H1 (cell line): ENCODE data around the gene SLCO2A1. TPM values are rescaled to one million over a fixed set of nuclear protein-coding genes. Genes with fewer than 3 reads are reported as not detected.

Experiments
- CTCF ChIA-PET: fragments of 300-600 bp; sonication (Branson Sonifier 250); formaldehyde crosslinking; loops from one replicate; lab custom pipeline; 2021; ENCODE audit not compliant: partially characterized antibody; lab: Charles Lee
- POLR2A ChIA-PET: fragments of 300-600 bp; sonication (Branson Sonifier 250); formaldehyde crosslinking; loops from one replicate; lab custom pipeline; 2021; ENCODE audit warnings: inconsistent platforms; ENCODE audit not compliant: partially characterized antibody; lab: Charles Lee
- DNase-seq, 2 experiments: peaks; one replicate each; pipeline versions ENCODE4 v3.0.0 to v3.0.0-alpha.2; 2010 to 2022; ENCODE audit warnings: low spot score in 2 of 2, low read depth in 1 of 2, mixed read lengths in 1 of 2
- FAIRE-seq: peaks from 2 replicates; lab custom pipeline; 2011; peaks lifted over from hg19 to GRCh38; lab: Jason Lieb, UNC
- H2AFZ ChIP-seq: 2 replicates; pipeline ENCODE4 v1.8.1; 2012; ENCODE audit warnings: low read length, inconsistent platforms
- H2AK5ac ChIP-seq: 2 replicates; pipeline ENCODE4 v1.6.1; 2013; ENCODE audit warnings: low read depth, low read length
- H2BK120ac ChIP-seq: replicated peaks from 2 replicates; pipeline ENCODE3; 2013; ENCODE audit warnings: low read depth, low read length, inconsistent platforms
- H2BK12ac ChIP-seq: 2 replicates; pipeline ENCODE4 v1.6.1; 2013; ENCODE audit warnings: low read depth, low read length
- H2BK15ac ChIP-seq: 2 replicates; pipeline ENCODE4 v1.6.1; 2013; ENCODE audit warnings: low read length
- H2BK20ac ChIP-seq: 2 replicates; pipeline ENCODE4 v1.6.1; 2013; ENCODE audit warnings: low read length
- H2BK5ac ChIP-seq: 2 replicates; pipeline ENCODE4 v1.6.1; 2013; ENCODE audit warnings: low read depth, low read length
- H3K14ac ChIP-seq: 2 replicates; pipeline ENCODE4 v1.6.1; 2013; ENCODE audit warnings: inconsistent platforms; ENCODE audit not compliant: insufficient read length
- H3K18ac ChIP-seq: 2 replicates; pipeline ENCODE4 v1.6.1; 2013; ENCODE audit warnings: low read length; ENCODE audit errors: extremely low read depth
- H3K23ac ChIP-seq: 2 replicates; pipeline ENCODE4 v1.6.1; 2013; ENCODE audit warnings: inconsistent platforms; ENCODE audit not compliant: insufficient read length
- H3K23me2 ChIP-seq: 2 replicates; pipeline ENCODE4 v1.6.1; 2013; ENCODE audit warnings: low read depth, low read length
- H3K27ac ChIP-seq: 2 replicates; pipeline ENCODE4 v1.6.1; 2011; ENCODE audit warnings: low read depth, low read length, inconsistent platforms
- H3K27me3 ChIP-seq, 4 experiments: replicated peaks in 1 of 4; 1 replicate in 1 of 4; 2 replicates in 3 of 4; pipeline versions ENCODE4 v1.6.1 to v1.8.1; 2011 to 2013; ENCODE audit warnings: low read length in 3 of 4, mild to moderate bottlenecking in 3 of 4, inconsistent platforms in 2 of 4, mixed read lengths in 2 of 4, moderate library complexity in 1 of 4; ENCODE audit not compliant: control insufficient read depth in 3 of 4, insufficient read depth in 3 of 4; ENCODE audit errors: extremely low read depth in 1 of 4
- H3K36me3 ChIP-seq, 4 experiments: 2 replicates each; pipeline versions ENCODE4 v1.6.1 to v1.8.1; 2011 to 2013; ENCODE audit warnings: mild to moderate bottlenecking in 4 of 4, low read length in 3 of 4, moderate library complexity in 2 of 4, control low read depth in 1 of 4, inconsistent platforms in 1 of 4; ENCODE audit not compliant: insufficient read depth in 4 of 4, control insufficient read depth in 2 of 4
- H3K4ac ChIP-seq: replicated peaks from 2 replicates; pipeline ENCODE3; 2013; ENCODE audit warnings: low read length, low read depth, mixed read lengths, inconsistent platforms; ENCODE audit not compliant: insufficient read length
- H3K4me1 ChIP-seq, 4 experiments: replicated peaks in 1 of 4; 1 replicate in 1 of 4; 2 replicates in 3 of 4; pipeline versions ENCODE4 v1.6.1 to v1.8.1; 2011 to 2013; ENCODE audit warnings: low read length in 3 of 4, inconsistent platforms in 2 of 4, mixed read lengths in 1 of 4; ENCODE audit not compliant: insufficient read depth in 4 of 4, control insufficient read depth in 3 of 4
- H3K4me2 ChIP-seq, 2 experiments: 2 replicates each; pipeline versions ENCODE4 v1.6.1 to v1.8.1; 2011 to 2013; ENCODE audit warnings: low read depth in 2 of 2, low read length in 2 of 2, control low read depth in 1 of 2, inconsistent platforms in 1 of 2, mild to moderate bottlenecking in 1 of 2; ENCODE audit not compliant: insufficient read depth in 1 of 2
- H3K4me3 ChIP-seq, 4 experiments: fragments of 200-600, 300-600 bp in 1 of 4; sonication (generic), shearing (Covaris generic), sonication (Bioruptor Twin) in 1 of 4; 2 replicates each; pipeline versions ENCODE4 v1.5.1 to v1.8.1; 2011 to 2016; ENCODE audit warnings: low read length in 4 of 4, low read depth in 3 of 4, control low read depth in 2 of 4, inconsistent platforms in 2 of 4, mild to moderate bottlenecking in 2 of 4, mixed read lengths in 1 of 4, moderate library complexity in 1 of 4; ENCODE audit not compliant: insufficient read depth in 2 of 4; ENCODE audit errors: extremely low read depth in 1 of 4
- H3K56ac ChIP-seq: replicated peaks from 2 replicates; pipeline ENCODE3; 2013; ENCODE audit warnings: low read depth, mild to moderate bottlenecking, mixed read lengths, low read length, inconsistent platforms; ENCODE audit not compliant: insufficient read length
- H3K79me1 ChIP-seq: 2 replicates; pipeline ENCODE4 v1.6.1; 2013; ENCODE audit warnings: low read depth, low read length, control low read depth
- H3K79me2 ChIP-seq, 2 experiments: 2 replicates each; pipeline versions ENCODE4 v1.6.1 to v1.8.1; 2012 to 2013; ENCODE audit warnings: low read length in 2 of 2, mild to moderate bottlenecking in 2 of 2, inconsistent platforms in 1 of 2; ENCODE audit not compliant: insufficient read depth in 2 of 2, control insufficient read depth in 1 of 2
- H3K9ac ChIP-seq, 4 experiments: replicated peaks in 1 of 4; 1 replicate in 1 of 4; 2 replicates in 3 of 4; pipeline versions ENCODE4 v1.6.1 to v1.8.1; 2011 to 2013; ENCODE audit warnings: low read depth in 3 of 4, low read length in 3 of 4, control low read depth in 2 of 4, mild to moderate bottlenecking in 2 of 4, moderate library complexity in 2 of 4, inconsistent platforms in 1 of 4; ENCODE audit errors: extremely low read depth in 1 of 4
- H3K9me3 ChIP-seq, 2 experiments: 2 replicates each; pipeline versions ENCODE4 v1.6.1 to v1.8.1; 2012 to 2013; ENCODE audit warnings: mild to moderate bottlenecking in 2 of 2, moderate library complexity in 2 of 2, control low read depth in 1 of 2, inconsistent platforms in 1 of 2, low read depth in 1 of 2, low read length in 1 of 2, mixed read lengths in 1 of 2; ENCODE audit not compliant: insufficient read depth in 2 of 2
- H4K20me1 ChIP-seq, 2 experiments: replicated peaks in 1 of 2; 2 replicates each; pipeline versions ENCODE3 to v1.8.1; 2011 to 2013; ENCODE audit warnings: inconsistent platforms in 2 of 2, low read length in 2 of 2, mild to moderate bottlenecking in 1 of 2; ENCODE audit not compliant: insufficient read depth in 2 of 2, control insufficient read depth in 1 of 2
- H4K5ac ChIP-seq: 2 replicates; pipeline ENCODE4 v1.6.1; 2013; ENCODE audit warnings: low read length, low read depth, mixed read lengths, inconsistent platforms; ENCODE audit not compliant: insufficient read length
- H4K8ac ChIP-seq: 2 replicates; pipeline ENCODE4 v1.8.0; 2013; ENCODE audit warnings: mild to moderate bottlenecking, moderate library complexity, low read length, inconsistent platforms; ENCODE audit not compliant: insufficient read depth; ENCODE audit errors: extremely low read depth
- H4K91ac ChIP-seq: replicated peaks from 2 replicates; pipeline ENCODE3; 2013; ENCODE audit warnings: low read length, mixed read lengths, inconsistent platforms; ENCODE audit not compliant: insufficient read length
- BACH1 ChIP-seq: IDR thresholded peaks from 2 replicates; pipeline ENCODE4 v1.6.1; 2012; ENCODE audit warnings: low read length, improper control_type of control experiment
- BCL11A ChIP-seq, 2 experiments: IDR thresholded peaks; one replicate each; pipeline ENCODE4 v1.6.1; 2011; ENCODE audit warnings: low read depth in 2 of 2, low read length in 2 of 2, mild to moderate bottlenecking in 2 of 2
- CEBPB ChIP-seq: IDR thresholded peaks from 2 replicates; pipeline ENCODE4 v1.6.1; 2012; ENCODE audit warnings: low read depth, low read length
- HDAC6 ChIP-seq: IDR thresholded peaks from one replicate; pipeline ENCODE4 v1.7.1; 2012; ENCODE audit warnings: low read depth, mild to moderate bottlenecking, inconsistent platforms, low read length, moderate library complexity
- JUND ChIP-seq: IDR thresholded peaks from 2 replicates; pipeline ENCODE4 v1.6.1; 2011; ENCODE audit warnings: mild to moderate bottlenecking, improper control_type of control experiment, low read length
- POLR2AphosphoS5 ChIP-seq: IDR thresholded peaks from 2 replicates; pipeline ENCODE4 v1.6.1; 2011; ENCODE audit warnings: low read depth, low read length
- POU5F1 ChIP-seq: IDR thresholded peaks from 2 replicates; pipeline ENCODE4 v1.6.1; 2011; ENCODE audit warnings: low read depth, mild to moderate bottlenecking, low read length, moderate library complexity
- RFX5 ChIP-seq: IDR thresholded peaks from 2 replicates; pipeline ENCODE4 v1.6.1; 2011; ENCODE audit warnings: low read depth, low read length, improper control_type of control experiment, borderline replicate concordance
- TEAD4 ChIP-seq: IDR thresholded peaks from 2 replicates; pipeline ENCODE4 v1.6.1; 2012; ENCODE audit warnings: low read depth, low read length, inconsistent platforms, mixed read lengths
- YY1 ChIP-seq: IDR thresholded peaks from 2 replicates; pipeline ENCODE4 v1.6.1; 2011; ENCODE audit warnings: low read depth, mild to moderate bottlenecking, low read length
- WGBS, 2 experiments: shearing (Covaris generic) in 1 of 2; methylation state at CpG; one replicate each; pipeline versions ENCODE4 v1.1.6 to v1.1.7; 2013 to 2015; ENCODE audit warnings: low lambda C conversion rate in 2 of 2, mixed read lengths in 2 of 2, inconsistent platforms in 1 of 2, low coverage in 1 of 2, missing lambda C conversion rate in 1 of 2; ENCODE audit not compliant: insufficient replicate concordance in 2 of 2, insufficient coverage in 1 of 2, insufficient read length in 1 of 2; ENCODE audit errors: extremely low coverage in 1 of 2, missing lambda C conversion rate in 1 of 2; 5-methylcytosine and 5-hydroxymethylcytosine counted together
- long read RNA-seq, 2 experiments: library from RNA in 1 of 2; library from capped mRNA in 1 of 2; stranded (forward); transcript quantifications; one replicate each; pipeline ENCODE4 v2.0.0, GENCODE V29; 2021; ENCODE audit warnings: inconsistent platforms in 1 of 2
- polyA minus RNA-seq, 3 experiments: library from RNA; depleted of rRNA, polyadenylated mRNA; stranded (reverse); fragments of >200 nt; gene quantifications; 1 replicate in 2 of 3; 2 replicates in 1 of 3; pipeline ENCODE4 v1.2.3, GENCODE V29; 2011
- polyA plus RNA-seq, 7 experiments: library from polyadenylated mRNA; depleted of rRNA in 3 of 7; stranded (reverse) in 5 of 7; unstranded in 2 of 7; fragments of >200 nt in 5 of 7; fragments of 200-250 nt in 2 of 7; gene quantifications; 1 replicate in 5 of 7; 2 replicates in 1 of 7; 4 replicates in 1 of 7; pipeline versions ENCODE4 v1.2.1 to v1.2.3, GENCODE V29; 2011 to 2013; ENCODE audit warnings: missing spikeins in 2 of 7, mixed read lengths in 2 of 7
- total RNA-seq: library from RNA; stranded (reverse); fragmentation: NEBNext Ultra II Directional; extraction: Animal tissue kit (Norgen Biotek cat#: 25700); gene quantifications from 2 replicates; pipeline ENCODE4 v1.2.1, GENCODE V29; 2021
- TF ChIP-seq, protein P1 (sequence below): IDR thresholded peaks from 2 replicates; pipeline ENCODE4 v1.6.1; 2012; ENCODE audit warnings: inconsistent platforms

The SLCO2A1 gene
- total RNA-seq, result 1.1 TPM in 2 replicates
- polyA plus RNA-seq (2011; rRNA removed), result 2.3 and 4.1 TPM in 2 replicates
- polyA plus RNA-seq (2011; cell fraction: cytosol; rRNA removed), result 1.3 TPM
- polyA plus RNA-seq (2011; cell fraction: nucleus; rRNA removed), result 5.7 TPM
- 0.72 to 2.4 TPM (median 1.6 TPM) in 4 replicates for polyA plus RNA-seq (2012, experiment 1 of 2)
- 0.87 TPM for polyA plus RNA-seq (2012, experiment 2 of 2)
- polyA plus RNA-seq (2013, experiment 1 of 2), result 2.4 TPM
- polyA plus RNA-seq (2013, experiment 2 of 2), result 2.6 TPM
- 2.0 and 2.2 TPM in 2 replicates for polyA minus RNA-seq (2011; rRNA and poly(A)+ RNA removed)
- polyA minus RNA-seq (2011; cell fraction: cytosol; rRNA and poly(A)+ RNA removed), result 0.29 TPM
- polyA minus RNA-seq (2011; cell fraction: nucleus; rRNA and poly(A)+ RNA removed), result 3.9 TPM
- long read RNA-seq, experiment 1, result 0 reads
- long read RNA-seq, experiment 2, result 0 reads

DNA sequence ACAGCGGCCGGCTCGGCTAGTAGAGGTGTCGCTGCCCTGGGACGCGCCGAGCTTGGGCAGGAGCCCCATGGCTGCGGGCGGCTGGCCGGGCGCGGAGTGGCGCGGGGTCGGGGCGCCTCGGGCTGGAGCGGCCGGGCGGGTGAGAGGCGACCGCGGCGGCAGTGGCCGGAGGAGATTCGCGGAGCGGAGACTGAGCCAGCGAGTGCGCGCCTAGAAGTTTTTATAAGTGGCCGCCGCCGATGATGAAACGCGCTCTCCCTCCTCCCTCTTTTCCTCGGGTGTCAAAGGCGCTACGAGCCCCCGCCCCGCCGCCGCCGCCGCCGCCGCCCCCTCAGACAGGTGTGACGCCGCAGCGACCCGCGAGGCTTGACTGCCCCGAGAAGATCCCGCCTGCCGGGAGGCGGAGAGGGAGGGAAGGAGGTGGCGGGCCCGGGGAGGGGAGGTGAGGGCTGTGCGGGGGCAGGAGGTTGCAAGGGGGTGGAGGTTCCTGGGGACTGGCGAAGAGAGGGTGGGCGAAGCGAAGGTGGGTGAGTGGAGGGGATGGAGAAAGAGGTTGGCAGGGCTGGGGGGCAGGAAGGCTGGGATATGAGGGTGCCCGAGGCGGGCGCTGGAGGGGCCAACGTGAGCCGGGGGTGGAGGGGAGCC is at the start of gene SLCO2A1:
Gene SLCO2A1 (minus strand): TSS at position 192 of the 645 bp plus-strand sequence. CDS start 123 bp downstream, at position 69.
- Histone ChIP-seq H3K4me3 (peak within 1 kb of the TSS; percentile 57 to 70 (median 60)), H4K91ac (no peak within 1 kb of the TSS), H2BK12ac (peak within 1 kb of the TSS; percentile 77; the same call in 1 of the 2 replicates), H3K79me1 (no peaks in the 10 kb centered on the region), H2BK5ac (no peak within 1 kb of the TSS; the same call in 1 of the 2 replicates), H4K20me1 (no peaks in the 10 kb centered on the region), H3K23ac (no peak within 1 kb of the TSS), H3K23me2 (peaks cover 14% of the 10 kb centered on the region; the same call in 1 of the 2 replicates), H3K36me3 (no peaks in the 10 kb centered on the region), H2BK20ac (peak within 1 kb of the TSS; percentile 86; the same call in 1 of the 2 replicates), H2AFZ (peak within 1 kb of the TSS; percentile 92; the same call in 1 of the 2 replicates), H2AK5ac (no peak within 1 kb of the TSS), H2BK120ac (no peak within 1 kb of the TSS), H3K27me3 (peaks cover 14 to 35% (median 29%) of the 10 kb centered on the region in 4 experiments), H3K14ac (no peak within 1 kb of the TSS), H3K56ac (no peak within 1 kb of the TSS), H4K5ac (no peak within 1 kb of the TSS), H4K8ac (peak within 1 kb of the TSS; percentile 53), H3K9me3 (no peaks in the 10 kb centered on the region), H3K4me1 (peaks cover 0 to 11% (median 10%) of the 10 kb centered on the region in 4 experiments; a peak in 6 of 7 replicates), H3K79me2 (no peaks in the 10 kb centered on the region), H3K18ac (peak within 1 kb of the TSS; percentile 24; the same call in 1 of the 2 replicates), H3K4me2 (peak within 1 kb of the TSS; percentile 96 to 99), H3K27ac (no peak within 1 kb of the TSS), H3K9ac (peak within 1 kb of the TSS; percentile 8 to 79 (median 48)), H2BK15ac (peak within 1 kb of the TSS; percentile 90; the same call in 1 of the 2 replicates), H3K4ac (no peak within 1 kb of the TSS)
- peak in 1 of 2 experiments; percentile 79 for DNase-seq
- WGBS, 2 experiments, result 2% methylated on average over 36 of the region's 67 CpGs; no CpG with 5 or more reads in 1 of the 2 experiments
- POLR2A ChIA-PET, result interaction anchor here (0.6 to 1.6 kb wide), 2 partner anchors 10 to 345 kb away, joined by 3 read pairs; partner anchors contain the start of gene AMOTL2
- FAIRE-seq, result no peak
- CTCF ChIA-PET, result no interaction called here
- no peak for TF ChIP-seq POLR2AphosphoS5
- 0 out of 2 replicates have a peak, but pooled peaks have one; percentile 23 for TF ChIP-seq CEBPB
- no peak for TF ChIP-seq BCL11A (IDR thresholded peaks at IDR 0.05; ENCODE audit: low read depth in 2 of 2, low read length in 2 of 2)
- no peak for TF ChIP-seq TEAD4
- no peak for TF ChIP-seq RFX5
- TF ChIP-seq POU5F1, result no peak
- TF ChIP-seq BACH1, result no peak
- TF ChIP-seq JUND, result no peak
- TF ChIP-seq, protein P1, sequence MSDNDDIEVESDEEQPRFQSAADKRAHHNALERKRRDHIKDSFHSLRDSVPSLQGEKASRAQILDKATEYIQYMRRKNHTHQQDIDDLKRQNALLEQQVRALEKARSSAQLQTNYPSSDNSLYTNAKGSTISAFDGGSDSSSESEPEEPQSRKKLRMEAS, result peak; percentile 15; the same call in 1 of the 2 replicates
- no peak for TF ChIP-seq YY1
- TF ChIP-seq HDAC6, result no peak
